ENCODE measurements around the gene CYP39A1.

GRCh38 chr6:46699970-46700369 lies 47.4 kb upstream of the CYP39A1 start:
- TF ChIP-seq EZH2 (IDR thresholded peaks at IDR 0.05): no peak
- TF ChIP-seq FOXP2 (optimal IDR thresholded peaks at IDR 0.05; ENCODE audit: control extremely low read depth, extremely low read length, insufficient read depth): no peak
- no peak for TF ChIP-seq POLR2AphosphoS5 (IDR thresholded peaks at IDR 0.05; ENCODE audit: borderline replicate concordance, low read depth, low read length)
